ENCODE results near the gene HNRNPF.
"Not testable (repeated sequence)": the region's sequence is repeated elsewhere in the genome, so short reads cannot be mapped to it uniquely, and the experiment has no call there.

Gene HNRNPF

DNA sequence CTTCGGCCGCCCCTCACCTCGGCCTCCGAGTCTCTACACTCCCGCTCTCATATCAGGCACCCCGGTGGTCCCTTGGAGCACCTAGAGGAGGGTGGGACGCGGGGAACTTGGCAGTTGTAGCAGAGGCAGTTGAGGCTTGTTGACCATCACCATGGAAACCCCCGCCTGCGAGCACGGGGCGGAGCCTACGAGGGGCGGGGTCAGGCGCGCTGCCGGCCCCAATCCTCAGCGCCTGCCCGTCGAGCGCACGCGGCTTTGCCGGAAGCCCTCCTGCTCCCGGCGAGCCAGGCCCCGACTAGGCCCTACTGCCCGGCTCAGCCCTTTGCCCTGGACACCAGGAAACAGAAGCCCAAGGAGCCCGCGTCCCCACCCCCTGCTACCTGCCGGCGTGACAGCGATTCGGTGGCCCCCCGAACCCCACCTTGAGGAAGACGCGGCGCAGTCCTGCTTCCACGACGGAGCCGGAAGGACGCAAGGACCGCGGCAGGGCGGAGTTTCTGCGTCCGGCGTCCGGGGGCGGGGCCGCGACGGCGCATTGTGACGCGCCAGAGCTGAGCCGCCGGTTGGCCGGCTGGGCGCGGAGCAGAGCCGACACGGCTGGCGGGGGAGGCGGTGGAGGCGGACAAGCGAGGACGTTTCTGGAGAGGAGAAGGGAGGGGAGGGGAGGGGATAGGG is at the start of gene HNRNPF:
Gene HNRNPF, minus strand, starts transcription at position 477 of the 675 bp plus-strand sequence. CDS start 21,302 bp downstream, outside the sequence.
- peak; percentile 52 for DNase-seq

DNA sequence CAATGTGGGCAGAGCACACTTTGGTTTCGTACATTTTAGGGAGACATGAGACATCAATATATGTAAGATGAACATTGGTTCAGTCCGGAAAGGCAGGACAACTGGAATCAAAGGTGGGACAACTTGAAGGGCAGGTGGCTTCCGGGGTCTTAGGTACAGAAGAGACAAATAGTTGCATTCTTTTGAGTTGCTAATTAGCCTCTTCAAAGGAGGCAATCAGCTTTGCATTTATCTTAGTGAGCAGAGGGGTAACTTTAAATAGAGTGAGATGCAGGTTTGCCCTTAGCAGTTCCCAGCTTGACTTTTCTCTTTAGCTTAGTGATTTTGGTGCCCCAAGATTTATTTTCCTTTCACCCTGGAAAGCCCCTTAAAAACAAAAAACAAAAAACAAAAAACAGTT is 49.2 kb upstream of the HNRNPF start:
- DNase-seq: no peak

DNA sequence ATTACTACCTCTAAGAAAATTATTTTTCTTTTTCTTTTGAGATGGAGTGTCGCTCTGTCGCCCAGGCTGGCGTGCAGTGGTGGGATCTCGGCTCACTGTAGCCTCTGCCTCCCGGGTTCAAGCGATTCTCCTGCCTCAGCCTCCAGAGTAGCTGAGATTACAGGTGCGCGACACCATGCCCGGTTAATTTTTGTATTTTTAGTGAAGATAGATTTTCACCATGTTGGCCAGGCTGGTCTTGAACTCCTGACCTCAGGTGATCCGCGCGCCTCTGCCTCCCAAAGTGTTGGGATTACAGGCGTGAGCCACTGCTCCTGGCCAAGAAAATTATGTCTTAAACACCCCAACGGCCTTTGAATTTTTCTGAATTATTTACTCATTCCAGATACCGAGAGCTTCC is 47.6 kb upstream of the HNRNPF start:
- DNase-seq: not testable (repeated sequence)

DNA sequence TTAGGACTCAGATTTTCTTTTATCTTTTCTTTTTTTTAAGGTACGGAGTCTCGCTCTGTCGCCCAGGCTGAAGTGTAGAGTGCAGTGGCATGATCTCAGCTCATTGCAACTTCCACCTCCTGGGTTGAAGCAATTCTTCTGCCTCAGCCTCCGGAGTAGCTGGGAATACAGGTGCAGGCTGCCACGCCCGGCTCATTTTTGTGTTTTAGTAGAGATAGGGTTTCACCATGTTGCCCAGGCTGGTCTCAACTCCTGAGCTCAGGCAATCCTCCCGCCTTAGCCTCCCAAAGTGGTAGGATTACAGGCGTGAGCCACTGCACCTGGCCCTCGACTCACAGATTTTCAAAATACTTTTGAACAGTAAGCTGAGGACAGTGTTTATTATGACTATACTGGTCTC is 45.0 kb upstream of the HNRNPF start:
- not testable (repeated sequence) for DNase-seq

GRCh38 chr10:43453266-43453831 is 44.4 kb upstream of the HNRNPF start:
- no peak for DNase-seq

GRCh38 chr10:43452356-43452914 is 43.4 kb upstream of the HNRNPF start:
- DNase-seq: no peak

- DNase-seq: no peak
These were observed 39.8 kb upstream of the HNRNPF start for GRCh38 chr10:43448742-43449141.

DNA sequence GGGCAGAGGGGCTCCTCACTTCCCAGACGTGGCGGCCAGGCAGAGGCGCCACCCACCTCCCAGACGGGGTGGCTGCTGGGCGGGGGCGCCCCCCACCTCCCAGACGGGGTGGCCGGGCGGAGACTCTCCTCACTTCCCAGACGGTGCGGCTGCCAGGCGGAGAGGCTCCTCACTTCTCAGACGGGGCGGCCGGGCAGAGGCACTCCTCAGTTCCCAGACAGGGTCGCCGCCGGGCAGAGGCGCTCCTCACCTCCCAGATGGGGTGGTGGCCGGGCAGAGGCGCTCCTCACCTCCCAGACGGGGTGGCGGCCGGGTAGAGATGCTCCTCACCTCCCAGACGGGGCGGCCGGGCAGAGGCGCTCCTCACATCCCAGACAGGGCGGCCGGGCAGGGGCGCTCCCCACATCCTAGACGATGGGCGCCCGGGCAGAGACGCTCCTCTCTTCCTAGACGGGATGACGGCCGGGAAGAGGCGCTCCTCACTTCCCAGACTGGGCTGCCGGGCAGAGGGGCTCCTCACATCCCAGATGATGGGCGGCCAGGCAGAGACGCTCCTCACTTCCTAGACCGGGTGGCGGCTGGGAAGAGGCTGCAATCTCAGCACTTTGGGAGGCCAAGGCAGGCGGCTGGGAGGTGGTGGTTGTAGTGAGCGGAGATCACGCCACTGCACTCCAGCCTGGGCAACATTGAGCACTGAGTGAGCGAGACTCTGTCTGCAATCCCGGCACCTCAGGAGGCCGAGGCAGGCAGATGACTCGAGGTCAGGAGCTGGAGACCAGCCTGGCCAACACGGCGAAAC is 37.4 kb upstream of the HNRNPF start:
- not testable (repeated sequence) for DNase-seq

- no peak for DNase-seq
These were observed 36.0 kb upstream of the HNRNPF start for GRCh38 chr10:43444897-43445466.

DNA sequence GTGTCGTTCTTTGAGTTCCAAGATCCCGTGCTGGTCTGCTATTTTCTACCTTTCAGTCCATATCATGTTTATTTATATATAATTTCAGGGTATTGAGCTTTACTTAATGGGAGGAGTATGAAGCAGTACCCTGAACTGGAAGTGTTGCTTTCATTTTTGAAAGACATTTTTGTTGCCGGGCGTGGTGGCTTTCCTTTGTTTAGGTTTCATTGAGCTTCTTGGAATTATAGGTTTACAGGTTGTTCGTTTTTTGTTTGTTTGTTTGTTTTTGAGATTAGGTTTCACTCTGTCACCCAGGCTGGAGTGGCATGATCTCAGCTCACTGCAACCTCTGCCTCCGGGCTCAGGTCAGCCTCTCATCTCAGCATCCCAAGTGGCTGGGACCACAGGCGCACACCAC is 35.3 kb upstream of the HNRNPF start:
- DNase-seq: no peak

DNA sequence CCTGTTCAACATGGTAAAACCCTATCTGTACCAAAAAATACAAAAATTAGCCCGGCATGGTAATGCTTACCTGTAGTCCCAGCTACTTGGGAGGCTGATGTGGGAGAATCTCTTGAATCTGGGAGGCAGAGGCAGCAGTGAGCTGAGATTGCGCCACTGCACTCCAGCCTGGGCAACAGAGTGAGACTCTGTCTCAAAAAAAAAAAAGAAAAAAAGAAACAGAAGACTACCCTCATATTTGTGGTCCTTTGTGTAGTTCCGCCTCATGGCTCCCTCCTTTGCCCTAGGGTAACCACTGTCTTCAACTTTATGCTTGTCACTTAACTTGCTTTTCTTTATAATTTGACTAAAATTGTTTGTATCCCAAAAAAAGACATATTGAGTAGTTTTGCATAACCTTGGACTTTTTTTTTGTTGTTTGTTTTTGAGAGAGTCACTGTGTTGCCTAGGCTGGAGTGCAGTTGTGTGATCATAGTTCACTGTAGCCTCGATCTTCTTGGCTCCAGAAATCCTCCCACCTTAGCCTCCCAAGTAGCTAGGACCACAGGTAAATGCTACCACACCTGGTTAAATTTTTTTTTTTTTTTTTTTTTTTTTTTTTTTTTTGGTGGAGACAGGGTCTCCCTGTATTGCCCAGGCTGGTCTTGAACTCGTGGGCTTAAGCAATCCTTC is 31.6 kb upstream of the HNRNPF start:
- no peak for DNase-seq

DNA sequence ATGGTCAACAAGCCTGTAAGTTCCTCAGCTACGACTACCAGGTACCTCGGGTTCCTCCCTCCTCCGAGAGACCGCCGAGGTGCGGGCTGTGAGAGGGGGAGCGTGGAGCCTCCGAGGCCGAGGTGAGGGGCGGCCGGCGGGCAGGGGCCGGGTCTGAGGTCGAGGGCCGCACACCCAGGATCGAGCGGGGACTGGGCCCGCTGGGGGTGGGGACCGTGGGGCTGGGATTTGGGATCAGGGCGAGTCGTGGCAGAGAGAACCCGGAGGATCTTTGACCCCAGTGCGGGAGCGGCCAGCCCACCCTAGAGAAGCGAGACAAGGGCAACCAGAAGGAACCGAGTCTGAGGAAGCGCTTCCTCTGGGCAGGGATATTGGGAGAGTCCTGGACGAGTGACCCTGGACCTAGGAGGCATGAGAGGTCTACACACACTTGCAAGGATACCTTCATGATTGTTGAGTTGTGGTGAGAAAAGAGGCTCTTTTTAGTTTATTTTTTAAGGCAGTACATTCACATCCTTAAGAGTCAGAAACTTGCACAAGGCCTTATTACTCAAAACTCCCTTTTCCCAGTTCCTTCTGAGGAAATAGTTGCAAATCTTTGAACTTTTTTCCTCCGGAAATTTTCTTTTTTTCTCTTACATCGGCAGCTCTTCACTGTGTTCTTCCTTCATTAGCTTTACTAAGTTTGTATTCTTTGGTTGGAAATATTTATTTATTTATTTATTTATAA is 28.3 kb upstream of the HNRNPF start:
- DNase-seq: no peak

DNA sequence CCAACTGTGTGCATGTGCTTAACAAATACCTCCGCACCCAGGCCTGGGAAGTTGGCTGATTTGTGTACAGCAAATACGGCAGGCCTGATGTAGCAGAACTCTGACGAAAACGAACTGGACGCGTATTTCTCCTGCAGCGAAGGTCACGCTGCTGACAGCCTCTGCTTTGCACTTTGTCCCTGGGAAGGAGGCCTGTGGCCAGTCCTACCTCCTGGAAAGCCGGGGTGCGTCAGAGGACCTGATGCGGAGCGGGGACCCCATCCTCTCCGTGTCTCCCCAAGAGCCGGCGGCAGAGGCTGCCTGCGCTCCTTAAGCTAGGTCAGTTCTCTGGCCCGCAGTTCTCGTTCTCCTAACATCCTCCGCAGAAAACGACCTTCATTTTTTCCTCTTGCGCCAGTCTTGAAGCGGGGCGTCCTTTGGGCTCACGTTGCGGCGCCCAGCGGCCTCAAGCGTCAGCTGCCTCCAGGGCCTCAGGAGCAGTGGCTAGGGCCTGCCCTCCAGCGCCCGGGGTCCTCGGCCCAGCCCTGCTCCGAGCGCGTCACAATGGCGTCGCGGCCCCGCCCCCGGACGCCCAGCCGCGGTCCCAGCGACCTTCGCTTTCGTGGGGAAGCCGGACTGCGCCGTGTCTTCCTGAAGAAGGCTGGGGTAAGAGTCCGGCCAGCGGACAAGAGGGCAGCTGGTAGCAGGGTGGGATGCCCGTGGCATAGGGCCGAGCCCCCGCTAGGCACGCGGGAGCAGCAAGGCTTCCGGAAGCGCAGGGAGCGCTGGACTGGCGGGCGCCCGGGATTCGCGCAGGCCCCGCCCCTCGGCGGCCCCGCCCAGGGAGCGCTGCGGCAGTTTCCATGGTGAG is 27.5 kb upstream of the HNRNPF start, which contains the start of gene ZNF487:
Gene ZNF487, plus strand, starts transcription at position 821 of the 850 bp plus-strand sequence. CDS start 38,703 bp downstream, outside the sequence.
- DNase-seq: peak; percentile 43

- no peak for DNase-seq
These were observed 22.1 kb upstream of the HNRNPF start for GRCh38 chr10:43430926-43431663.

GRCh38 chr10:43427166-43427825 is 18.3 kb upstream of the HNRNPF start:
- DNase-seq: no peak

- not testable (repeated sequence) for DNase-seq
These were observed 17.5 kb upstream of the HNRNPF start for GRCh38 chr10:43426476-43426875.

DNA sequence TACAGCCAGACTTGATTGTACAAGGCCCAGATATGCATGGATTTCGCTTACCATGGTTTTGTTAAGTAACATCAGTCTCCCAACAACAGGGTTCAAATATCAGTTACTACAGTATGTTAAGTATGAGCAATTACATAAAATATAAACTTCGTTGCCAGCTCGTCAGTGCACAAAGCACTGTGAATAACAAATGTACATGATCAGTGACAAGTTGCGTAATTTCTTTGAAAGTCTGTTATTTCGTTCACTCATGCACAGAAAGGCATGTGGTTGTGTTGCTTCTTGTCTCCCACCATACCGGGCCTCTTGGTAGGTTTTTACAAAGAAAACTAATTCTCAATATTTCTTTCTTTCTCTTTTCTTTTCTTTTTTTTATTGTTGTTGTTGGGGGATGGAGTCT is 15.4 kb upstream of the HNRNPF start:
- no peak for DNase-seq

- not testable (repeated sequence) for DNase-seq
These were observed 13.0 kb upstream of the HNRNPF start for GRCh38 chr10:43421944-43422343.

DNA sequence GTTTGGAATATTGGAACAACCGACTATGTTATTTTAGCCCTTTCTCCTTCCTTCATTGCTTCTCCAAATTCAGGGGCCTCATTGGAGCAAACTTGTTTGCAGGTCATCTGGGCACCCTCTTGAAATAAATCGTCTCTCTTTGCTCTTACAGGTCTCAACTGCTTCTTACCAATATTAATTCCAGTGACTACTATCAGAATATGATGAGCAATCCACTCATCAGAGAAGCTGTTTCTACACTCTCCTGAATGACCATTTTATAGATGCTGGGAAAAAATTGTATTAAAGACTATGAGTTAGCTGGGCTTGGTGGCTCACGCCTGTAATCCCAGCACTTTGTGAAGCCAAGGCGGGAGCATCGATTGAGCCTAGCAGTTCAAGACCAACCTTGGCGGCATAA is 12.5 kb upstream of the HNRNPF start:
- DNase-seq: no peak

DNA sequence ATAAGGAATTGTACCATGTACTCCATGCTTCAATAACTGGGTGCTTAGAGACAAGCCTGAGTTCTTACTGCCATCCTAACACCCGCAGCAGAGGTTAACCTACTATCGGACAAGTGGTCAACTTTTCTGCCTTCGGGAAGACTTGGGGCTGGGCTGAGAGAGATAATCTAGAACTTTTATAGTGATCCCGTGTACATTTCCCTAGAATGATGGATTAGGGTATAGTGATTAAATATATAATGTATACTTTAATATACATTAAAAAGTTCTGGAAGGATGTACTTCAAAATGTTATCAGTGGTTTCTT is 12.2 kb upstream of the HNRNPF start:
- DNase-seq: no peak
